NT2/D1 (cell line): ENCODE measurements around the gene LTBP1.

Experiments used
- SUZ12 ChIP-seq: IDR thresholded peaks from 2 replicates; pipeline ENCODE4 v1.6.1; 2011; ENCODE audit not compliant: insufficient read length, insufficient read depth; ENCODE audit errors: extremely low read depth
- YY1 ChIP-seq: IDR thresholded peaks from 2 replicates; pipeline ENCODE4 v1.6.1; 2011; ENCODE audit not compliant: insufficient read length, insufficient read depth

DNA sequence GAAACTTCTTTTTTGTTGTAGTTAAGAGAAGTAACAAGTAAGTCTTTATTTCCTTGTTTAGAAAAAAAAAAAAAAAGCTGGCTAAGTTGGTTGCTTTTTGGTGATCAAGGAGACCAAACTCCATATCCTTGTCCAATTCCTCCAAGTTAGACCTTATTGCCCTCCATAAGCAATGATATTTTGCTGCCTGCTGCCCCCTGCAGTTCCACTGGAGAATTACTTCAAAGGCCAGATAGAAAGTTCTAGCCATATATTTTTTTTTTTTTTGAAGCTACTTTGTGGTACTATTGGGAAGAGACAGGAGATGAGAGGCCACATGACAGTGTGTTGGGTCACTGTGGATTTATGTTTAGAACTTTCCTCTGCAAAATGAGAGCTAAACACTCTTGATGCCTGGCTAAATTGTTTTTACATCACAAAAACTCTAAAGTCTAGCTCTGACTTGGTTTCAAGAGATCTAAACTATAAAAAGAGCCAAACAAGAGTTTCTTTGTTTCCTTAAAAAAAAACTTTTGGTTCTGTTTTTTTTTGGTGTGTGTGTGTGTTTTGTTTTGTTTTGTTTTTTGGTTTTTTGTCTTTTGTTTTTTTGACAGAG, 449.0 kb downstream of the LTBP1 start:
- TF ChIP-seq SUZ12 (no peak), YY1 (no peak)
